ENCODE data around the gene PROSER1.
A peak's percentile ranks its signal among the peaks of the same experiment; 100 is the strongest.
"Not testable (repeated sequence)": the region's sequence is repeated elsewhere in the genome, so short reads cannot be mapped to it uniquely, and the experiment has no call there.

The PROSER1 gene
- 25.1 reads per million, percentile 52 among the genes with 10 or more reads in this experiment for total RNA-seq

DNA sequence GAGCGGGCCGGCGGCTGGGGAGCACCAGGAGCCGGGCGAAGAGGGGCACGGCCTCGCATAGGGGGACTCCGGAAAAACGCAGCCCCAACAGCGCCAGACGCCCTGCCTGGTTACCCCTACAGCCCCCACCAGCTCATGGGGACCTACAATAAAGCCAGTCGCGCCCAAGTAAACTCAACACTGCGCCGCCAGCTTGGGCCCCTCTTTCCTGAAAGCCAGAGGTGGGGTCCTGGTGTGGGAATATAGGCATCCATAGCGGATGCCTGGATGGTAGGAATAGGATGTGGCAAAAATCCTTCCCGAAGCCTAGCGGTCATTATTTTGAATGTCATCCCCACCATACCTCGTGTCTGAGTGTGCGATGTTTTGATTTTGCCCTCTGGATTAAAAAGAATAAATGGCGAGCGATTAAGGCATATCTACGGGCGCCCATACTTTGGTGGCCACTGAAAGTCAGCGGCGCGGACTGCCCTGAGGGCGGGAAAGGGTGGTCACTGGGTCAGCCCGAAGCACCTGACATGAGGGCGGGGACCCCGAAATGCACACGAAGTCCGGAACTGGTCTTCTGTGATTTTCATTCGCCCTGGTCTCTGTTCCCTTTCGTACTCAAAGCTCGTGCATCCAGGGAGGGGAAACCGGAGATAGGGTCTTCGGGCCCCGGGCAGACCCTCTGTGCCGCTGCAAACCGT lies at the start of gene PROSER1, which contains the start of gene NHLRC3:
PROSER1 (minus strand) TSS at position 210 of the 689 bp plus-strand sequence. CDS start 847 bp downstream, outside the sequence.
NHLRC3 (plus strand) TSS at position 577 of the 689 bp plus-strand sequence. CDS start 184 bp downstream, outside the sequence.
- DNase-seq = peak; percentile 72

GRCh38 chr13:39086251-39086945 lies 48.5 kb upstream of the PROSER1 start:
- DNase-seq = not testable (repeated sequence)

GRCh38 chr13:39073983-39074382 lies 36.1 kb upstream of the PROSER1 start:
- DNase-seq = no peak

DNA sequence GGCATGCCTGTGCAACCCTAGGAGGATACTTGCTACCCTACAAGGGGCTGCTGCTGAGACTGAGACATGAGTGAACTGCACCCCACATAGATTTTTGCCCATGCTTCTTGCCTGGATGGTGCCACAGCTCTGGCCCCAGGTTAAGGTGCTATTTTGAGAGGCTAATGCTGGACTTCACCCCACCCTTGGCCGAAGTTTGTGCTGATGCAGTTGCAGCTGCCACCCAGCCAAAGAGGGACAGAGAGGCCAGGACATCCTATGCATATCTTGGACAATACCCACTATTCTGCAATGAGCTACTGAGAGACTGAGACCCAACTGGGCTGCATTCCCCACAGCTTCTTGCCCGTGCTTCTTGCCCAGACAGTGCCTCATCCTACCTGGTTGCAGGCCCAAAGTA lies 35.0 kb upstream of the PROSER1 start:
- DNase-seq = no peak

- no peak for DNase-seq
Measured at GRCh38 chr13:39062004-39062403, 24.1 kb upstream of the PROSER1 start.

GRCh38 chr13:39058040-39058439 lies 20.2 kb upstream of the PROSER1 start:
- no peak for DNase-seq

DNA sequence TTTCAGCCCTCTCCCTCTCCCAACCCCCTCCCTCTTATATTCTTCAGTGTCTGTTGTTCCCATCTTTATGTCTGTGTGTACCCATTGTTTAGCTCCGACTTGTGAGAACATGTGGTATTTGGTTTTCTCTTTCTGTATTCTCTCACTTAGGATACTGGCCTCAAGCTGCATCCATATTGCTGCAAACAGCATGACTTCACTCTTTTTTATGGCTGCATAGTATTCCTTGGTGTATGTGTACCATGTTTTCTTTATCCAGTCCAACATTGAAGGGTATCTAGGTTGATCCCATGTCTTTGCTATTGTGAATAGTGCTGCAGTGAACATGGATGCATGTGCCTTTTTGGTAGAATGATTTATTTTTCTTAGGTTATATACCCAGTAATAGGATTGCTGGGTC lies 18.1 kb upstream of the PROSER1 start:
- DNase-seq = no peak

- DNase-seq = no peak
Measured at GRCh38 chr13:39054112-39054511, 16.2 kb upstream of the PROSER1 start.

- no peak for DNase-seq
Measured at GRCh38 chr13:39052944-39053343, 15.1 kb upstream of the PROSER1 start.

DNA sequence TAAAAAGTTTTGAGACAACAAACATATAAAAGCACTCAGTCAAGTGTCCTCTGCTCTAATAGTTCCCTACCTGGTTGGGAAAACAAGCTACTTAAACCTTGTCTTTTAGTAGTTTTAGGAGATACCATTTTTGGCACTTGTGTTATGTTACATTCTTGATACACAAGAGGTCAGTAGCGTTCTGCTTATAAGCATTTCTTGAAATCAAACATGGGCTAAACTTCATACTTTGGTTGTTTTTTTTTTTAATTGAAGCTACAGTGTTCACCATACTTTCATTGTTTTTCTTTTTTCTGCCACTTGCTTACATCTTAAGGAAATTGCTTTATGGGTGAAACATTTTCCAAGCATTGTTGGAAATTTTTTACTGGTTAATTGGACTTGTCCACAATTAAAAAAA lies 13.3 kb upstream of the PROSER1 start:
- no peak for DNase-seq

DNA sequence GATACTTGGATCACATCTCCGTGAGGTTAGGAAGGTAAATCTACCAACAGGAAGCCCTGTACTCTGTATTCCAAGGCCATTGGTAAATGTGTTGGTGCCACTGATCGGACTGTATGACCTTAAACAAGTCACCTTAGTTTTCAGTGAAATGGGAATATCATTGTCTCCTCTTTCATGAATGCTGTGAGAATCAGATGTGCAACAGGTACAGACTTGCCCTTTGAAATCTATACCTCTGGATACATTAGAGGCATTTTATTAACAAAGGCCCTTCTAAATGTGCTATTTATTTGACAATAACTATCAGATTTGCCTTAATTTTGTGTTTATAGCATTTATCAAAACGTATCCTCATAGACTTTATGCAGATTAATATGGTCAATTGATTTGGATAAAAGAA lies 11.4 kb upstream of the PROSER1 start:
- DNase-seq = no peak

- no peak for DNase-seq
Measured at GRCh38 chr13:39048806-39049205, 10.9 kb upstream of the PROSER1 start.

- DNase-seq = no peak
Measured at GRCh38 chr13:39047560-39047959, 9.7 kb upstream of the PROSER1 start.

DNA sequence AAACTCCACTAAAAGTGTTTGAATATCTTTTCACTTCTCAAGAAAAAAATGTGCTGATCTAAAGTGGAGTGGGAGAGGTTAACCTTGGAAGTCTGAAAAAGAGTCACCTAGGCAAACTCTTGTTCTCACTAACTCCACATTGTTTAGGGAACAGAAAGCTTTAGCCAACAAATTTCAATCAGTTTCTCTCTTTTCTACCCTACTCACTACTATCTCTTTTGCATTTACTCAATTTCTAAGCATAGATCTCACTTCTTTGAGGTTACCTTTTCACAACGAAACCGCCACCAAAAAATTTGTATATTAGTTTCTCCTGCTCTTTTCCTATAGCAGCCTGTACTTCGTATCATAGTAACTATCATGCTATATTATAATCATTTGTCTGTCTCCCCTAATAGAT lies 6.6 kb upstream of the PROSER1 start:
- DNase-seq = no peak

- DNase-seq = no peak
Measured at GRCh38 chr13:39040206-39040605, 2.3 kb upstream of the PROSER1 start.

- no peak for DNase-seq
Measured at GRCh38 chr13:39039041-39039440, 1.2 kb upstream of the PROSER1 start.

DNA sequence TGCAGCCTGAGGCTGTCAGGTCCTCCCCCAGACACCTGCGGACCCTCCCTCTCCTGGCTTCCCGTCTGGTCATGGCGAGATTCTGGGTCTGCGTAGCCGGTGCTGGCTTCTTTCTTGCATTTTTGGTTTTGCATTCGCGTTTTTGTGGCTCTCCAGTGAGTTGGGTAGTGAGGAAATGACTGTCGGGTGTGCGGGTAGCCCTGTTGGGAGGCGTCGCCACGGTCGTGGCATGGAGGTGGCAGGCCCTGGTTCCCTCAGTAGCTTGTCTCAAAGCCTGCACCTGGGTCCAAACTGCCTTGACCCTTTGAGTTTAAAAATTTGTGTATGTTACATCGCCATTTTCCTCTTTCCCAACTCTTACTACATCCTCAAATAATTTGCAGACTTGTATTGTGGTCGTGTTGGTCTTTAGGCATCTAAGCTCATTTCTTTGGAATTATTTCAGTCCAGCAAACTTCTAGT lies 711 bp upstream of the PROSER1 start:
- DNase-seq = peak; percentile 25

GRCh38 chr13:39037410-39037879 lies 444 bp downstream of the PROSER1 start:
- DNase-seq = no peak

GRCh38 chr13:39036212-39036611 lies 1.7 kb downstream of the PROSER1 start:
- no peak for DNase-seq

- DNase-seq = no peak
Measured at GRCh38 chr13:39035799-39036198, 2.1 kb downstream of the PROSER1 start.

DNA sequence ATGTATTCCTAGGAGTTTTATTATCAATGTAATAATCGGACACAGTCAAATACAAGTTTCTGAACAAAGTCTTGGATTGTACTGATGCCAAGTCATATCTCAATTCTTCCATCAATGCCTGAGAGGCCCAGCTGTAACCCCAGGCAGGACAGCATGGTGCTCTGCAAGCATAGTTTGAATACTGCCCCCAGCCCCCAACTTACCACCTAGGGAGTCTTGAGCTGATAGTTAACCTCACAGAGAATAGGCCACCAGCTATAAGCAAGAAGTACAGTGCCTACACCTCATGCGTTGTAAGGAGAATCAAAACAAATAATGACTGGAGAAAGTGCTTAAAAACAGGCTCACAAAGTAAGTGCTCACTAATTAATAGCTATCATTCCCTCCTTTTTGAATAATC lies 2.7 kb downstream of the PROSER1 start:
- DNase-seq = no peak

DNA sequence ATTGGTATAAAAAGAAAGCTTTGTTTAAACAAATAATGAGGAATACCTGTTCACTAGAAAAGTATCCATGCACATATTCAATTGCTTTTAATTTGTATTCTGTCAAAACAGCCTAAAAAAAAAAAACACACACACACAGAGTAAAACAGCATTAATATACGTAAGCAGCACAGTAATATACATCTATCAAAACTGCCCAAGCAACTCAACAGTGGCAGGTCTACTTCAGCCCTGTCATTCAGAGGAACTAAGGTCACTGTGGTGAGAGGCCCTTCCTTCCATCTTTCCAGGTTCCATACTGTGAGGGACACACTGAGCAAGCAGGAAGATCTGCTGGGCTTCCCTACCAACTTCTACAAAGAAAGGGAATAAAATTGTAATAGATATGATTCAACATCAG lies 3.8 kb downstream of the PROSER1 start:
- DNase-seq = no peak

- no peak for DNase-seq
Measured at GRCh38 chr13:39032150-39032549, 5.7 kb downstream of the PROSER1 start.

GRCh38 chr13:39025433-39025839 lies 12.5 kb downstream of the PROSER1 start:
- DNase-seq = no peak
